HG02884 (cell line): Measurements from ENCODE around the gene CD79A.
"Not testable (repeated sequence)": the region's sequence is repeated elsewhere in the genome, so short reads cannot be mapped to it uniquely, and the experiment has no call there.

ENCODE experiments used
- ATAC-seq: cut with Tn5 transposase; IDR thresholded peaks from one replicate; pipeline ENCODE4 v1.9.1; 2021; ENCODE audit warnings: mild to moderate bottlenecking, moderate library complexity; ENCODE audit not compliant: unreplicated experiment

Gene CD79A

DNA sequence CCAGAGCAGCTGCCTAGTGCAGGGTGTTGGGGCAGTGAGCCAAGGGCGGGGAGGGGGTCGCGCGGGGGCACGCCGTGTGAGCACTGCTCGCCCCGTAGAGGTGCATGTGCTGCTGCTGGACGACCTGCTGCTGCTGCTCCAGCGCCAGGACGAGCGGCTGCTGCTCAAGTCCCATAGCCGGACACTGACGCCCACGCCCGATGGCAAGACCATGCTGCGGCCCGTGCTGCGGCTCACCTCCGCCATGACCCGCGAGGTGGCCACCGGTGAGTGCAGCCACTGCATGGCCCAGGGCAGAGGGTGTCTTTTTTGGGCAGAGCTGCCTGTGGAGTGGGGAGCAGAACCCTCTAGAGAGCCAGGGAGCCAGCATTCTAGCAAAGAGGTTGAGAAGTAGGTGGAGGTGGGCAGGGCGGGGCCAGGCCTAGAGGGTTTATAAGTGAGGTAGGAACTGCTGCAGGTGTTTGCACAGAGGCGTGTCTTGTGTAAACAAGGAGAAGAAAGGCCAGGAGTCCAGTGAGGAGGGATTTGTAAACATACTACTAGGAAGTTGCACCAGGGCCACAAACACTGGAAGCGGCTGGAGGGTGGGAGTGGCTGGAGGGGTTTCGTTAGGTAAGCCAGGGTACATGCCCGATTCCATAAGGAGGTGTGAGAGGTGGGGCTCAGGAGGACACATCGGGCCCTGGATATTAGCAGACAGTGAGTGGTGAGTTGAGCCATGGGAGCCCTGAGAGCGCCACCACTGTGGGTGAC, 27.2 kb downstream of the CD79A start:
- ATAC-seq = no peak

DNA sequence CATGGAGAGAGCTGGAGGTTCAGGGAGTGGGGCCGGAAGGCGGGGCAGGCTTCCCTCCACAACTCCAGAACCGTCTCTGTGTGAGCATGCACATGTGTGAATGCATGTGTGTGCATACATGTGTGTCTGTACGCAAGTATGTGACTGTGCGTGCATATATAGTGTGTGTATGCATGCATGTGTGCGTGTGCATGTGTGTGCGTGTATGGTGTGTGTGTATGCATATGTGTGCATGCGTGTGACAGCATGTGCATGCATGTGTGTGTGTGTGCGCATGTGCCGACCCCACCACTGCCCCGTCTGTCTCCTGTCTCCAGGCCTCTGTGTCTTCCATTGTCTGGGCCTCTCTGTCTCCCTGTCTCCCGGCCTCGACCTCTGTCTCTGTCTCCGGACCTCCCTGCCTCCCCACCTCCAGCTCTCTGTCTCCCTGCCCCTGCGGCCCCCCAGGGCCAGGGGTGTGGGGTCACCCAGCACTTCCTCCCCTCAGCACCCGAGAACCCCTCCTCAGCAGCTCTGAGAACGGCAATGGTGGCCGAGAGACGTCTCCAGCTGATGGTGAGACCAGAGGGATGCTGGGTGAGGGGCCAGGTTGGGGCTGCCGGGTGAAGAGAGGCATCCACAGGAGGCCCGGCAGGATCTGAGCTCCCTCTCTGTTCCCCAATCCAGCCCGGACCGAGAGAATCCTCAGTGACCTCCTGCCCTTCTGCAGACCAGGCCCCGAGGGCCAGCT, 28.4 kb downstream of the CD79A start:
- ATAC-seq = no peak

DNA sequence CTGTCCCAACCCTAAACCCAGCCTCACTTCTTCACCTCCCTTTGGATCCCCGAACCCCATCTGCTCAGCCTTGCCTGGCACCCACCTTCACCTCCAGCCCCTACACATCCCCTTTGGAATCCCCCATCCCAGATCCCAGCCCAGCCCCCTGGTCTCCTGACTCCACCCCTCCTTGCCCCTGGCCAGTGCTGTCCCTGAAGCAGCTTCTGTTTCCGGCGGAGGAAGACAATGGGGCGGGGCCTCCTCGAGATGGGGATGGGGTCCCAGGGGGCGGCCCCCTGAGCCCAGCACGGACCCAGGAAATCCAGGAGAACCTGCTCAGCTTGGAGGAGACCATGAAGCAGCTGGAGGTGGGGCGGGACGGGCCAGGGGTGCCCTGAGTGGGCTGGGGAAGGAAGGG, 29.2 kb downstream of the CD79A start:
- no peak for ATAC-seq

DNA sequence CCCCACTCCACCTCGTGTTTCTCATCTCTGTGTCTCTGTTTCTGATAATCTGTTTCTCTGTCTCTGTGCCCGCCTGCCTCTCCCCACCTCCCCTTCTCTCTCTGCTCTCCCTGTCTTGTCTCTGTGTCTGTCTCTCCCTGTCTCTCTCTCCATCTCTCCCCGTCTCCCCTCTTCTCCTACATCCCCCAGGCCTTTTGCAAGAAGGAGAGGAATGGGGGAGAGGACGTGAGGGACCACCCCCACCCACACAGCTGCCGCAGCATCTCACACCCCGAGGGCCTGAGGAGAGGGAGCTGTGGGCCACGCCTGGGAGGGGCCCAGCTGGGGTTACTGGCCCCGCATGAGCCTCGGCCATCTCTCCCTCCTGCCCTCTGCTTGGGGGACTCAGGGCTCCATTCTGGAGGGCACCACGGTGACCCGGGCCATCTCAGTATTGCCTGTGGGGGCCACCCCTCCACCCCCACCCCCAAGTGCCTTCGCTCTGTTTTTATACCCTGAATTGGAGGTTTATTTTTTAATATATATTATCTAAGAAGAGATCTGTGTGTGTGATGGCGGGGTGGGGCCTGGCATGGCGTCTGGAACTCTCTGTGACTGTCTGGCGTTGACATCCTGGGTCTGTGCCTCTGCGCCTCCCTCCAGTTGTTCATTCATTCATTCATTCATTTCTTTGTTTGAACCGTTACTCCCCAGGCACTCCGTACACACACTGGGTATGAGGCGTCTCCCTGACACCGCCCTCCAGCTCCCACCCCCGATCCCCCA, 30.0 kb downstream of the CD79A start:
- ATAC-seq = no peak

DNA sequence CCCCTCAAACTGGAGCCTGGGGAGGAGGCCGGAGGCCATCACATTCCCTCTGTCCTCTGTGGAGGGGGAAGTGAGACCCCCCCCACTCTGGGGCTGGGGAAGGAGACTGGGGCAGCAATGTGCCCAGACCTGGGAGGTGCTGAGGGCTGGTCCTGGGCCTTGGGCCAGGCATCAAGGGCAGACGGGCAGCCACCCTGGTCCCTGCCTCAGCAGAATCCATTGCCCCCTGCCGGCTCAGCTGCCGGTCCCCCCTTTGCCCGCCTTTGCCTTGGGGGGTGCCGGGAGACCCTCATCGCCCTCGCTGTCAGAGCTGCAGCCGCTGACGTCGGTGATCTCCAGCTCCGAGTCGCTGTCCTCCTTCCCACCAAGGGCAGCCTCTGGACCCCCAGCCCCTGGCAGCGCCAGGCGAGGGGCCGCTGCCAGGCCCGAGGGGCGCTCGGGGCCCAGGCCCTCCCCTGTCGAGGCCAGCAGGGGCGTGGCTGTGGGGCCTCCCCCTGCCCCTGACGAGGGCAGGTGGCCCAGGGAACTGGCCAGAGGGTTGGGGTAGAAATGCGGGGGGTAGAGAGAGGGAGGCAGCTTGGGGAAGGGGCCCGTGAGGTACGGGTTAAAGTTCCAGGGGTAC, 31.0 kb downstream of the CD79A start:
- no peak for ATAC-seq

DNA sequence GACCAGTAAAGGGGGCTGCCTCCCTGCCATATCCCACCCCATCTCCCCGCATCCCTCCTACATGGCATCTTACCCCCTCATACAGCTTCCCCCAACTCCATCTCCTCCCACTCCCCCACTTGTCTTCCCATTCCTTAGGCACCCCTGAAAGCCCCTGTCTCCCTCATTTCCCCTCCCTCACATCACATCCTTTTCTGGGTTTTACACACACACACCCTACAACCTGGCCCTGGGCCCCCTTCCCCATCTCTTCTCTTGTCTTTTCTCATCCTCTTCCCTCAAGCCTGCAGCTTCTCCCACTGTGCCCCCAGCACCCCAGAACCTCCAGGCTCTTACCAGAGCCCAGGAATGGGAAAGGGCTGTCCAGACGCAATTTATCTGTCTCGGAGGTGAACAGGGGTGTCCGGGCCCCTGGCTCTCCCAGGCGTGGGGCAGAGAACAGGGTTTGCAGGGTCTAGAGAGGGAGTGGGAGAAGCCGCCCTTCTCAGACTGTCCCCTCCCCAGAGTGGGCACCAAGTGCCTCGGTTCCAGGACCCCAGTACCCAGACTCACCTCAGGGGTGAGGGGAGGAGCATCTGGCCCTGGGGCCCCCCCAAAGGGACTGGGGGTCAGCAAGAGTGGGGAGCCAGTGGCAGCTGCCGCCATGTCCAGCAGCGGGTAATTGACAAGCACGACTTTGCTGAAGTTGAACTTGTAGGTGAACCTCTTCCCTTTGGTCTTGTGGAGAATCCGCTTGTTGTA, 31.8 kb downstream of the CD79A start:
- no peak for ATAC-seq

DNA sequence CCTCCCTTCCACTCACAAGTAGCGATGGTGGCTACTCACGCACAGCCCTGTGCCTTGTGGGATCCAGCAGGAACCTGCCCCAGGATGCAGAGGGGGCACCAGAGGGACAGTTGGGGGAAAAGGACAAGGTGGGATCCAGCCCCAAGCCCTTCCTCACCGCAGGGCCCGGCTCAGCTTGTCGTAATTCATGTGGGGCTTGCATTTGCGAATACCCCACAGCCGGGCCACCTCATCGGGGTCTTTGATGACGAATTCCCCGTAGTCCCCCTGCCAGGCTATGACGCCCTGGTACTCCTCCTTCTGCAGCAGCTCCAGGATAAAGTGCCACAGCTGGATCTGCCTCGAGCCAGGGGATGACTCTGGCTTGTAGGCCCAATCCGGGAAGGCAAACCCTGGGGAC, 32.6 kb downstream of the CD79A start:
- no peak for ATAC-seq

DNA sequence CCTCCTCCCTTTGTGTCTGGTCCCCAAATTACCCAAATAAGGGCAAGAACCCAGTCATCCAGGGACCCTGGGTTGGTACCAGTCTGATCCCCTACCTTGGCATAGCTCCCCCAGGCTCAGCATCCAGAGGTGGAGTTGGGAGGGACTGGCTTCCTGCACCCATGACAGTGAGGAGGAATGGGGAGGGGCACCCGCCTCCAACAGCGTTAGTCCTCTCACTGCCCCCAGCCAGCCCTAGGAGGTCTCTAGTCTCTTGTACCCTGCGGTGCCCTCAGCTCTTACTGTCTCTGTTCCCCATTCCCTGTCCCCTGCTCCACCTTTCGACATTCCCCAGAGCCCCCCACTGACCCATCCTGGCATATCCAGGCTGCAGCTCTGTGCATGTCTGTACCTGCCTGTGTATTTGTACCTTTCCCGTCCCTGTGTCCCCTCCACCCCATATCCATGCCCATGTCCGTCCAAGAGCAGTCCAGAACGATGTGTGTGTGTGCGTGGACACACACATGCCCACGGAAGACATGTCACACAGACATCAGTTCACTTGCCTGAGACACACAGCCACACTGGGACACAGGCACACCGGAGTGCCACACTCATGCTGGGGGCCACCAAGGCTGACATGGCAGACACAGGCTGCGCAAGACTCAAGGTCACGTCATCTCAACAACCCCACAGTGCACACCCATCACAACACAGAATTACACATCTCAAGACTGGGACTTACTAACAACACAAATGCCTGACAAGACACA, 33.3 kb downstream of the CD79A start:
- no peak for ATAC-seq

DNA sequence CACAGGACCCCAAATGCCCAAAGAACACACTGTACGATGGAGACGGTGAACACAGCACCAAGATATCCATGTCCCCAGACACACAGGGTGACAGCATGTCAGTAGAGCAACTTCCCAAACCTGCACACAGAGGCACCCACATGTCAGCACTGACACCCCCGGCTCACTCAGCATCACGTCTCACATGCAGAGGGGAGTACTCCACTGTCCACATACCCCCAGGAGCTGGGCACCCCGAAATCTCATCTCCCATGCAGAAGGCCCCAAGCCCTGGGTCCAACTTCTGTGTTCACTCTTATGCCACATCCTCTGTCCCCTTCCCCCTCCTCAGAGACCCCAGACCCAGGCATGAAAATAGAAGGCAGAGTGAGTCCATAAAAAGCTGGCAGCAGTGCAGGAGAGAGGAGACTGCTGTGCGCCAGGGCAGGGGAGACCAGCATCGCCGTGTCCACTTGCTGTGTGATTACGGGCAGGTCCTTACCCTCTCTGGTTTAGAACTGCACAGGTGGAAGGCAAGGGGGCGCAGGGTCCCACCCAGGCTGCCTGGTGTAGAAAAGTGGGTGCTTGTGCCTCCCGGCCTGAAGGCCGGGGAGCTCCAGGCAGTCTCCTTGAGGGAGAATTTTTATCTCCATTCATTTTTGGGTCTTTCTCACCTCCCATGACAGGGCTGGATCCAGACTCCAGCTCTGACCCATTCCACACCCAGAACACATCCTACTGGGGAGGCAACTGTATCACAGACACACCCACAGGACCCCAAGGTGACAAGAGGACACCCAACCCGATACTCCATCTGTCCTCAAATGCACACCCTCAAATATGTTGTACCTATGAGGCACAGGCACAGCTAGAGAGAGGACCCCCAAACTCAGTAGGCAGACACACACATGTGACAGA, 34.2 kb downstream of the CD79A start:
- ATAC-seq = no peak

DNA sequence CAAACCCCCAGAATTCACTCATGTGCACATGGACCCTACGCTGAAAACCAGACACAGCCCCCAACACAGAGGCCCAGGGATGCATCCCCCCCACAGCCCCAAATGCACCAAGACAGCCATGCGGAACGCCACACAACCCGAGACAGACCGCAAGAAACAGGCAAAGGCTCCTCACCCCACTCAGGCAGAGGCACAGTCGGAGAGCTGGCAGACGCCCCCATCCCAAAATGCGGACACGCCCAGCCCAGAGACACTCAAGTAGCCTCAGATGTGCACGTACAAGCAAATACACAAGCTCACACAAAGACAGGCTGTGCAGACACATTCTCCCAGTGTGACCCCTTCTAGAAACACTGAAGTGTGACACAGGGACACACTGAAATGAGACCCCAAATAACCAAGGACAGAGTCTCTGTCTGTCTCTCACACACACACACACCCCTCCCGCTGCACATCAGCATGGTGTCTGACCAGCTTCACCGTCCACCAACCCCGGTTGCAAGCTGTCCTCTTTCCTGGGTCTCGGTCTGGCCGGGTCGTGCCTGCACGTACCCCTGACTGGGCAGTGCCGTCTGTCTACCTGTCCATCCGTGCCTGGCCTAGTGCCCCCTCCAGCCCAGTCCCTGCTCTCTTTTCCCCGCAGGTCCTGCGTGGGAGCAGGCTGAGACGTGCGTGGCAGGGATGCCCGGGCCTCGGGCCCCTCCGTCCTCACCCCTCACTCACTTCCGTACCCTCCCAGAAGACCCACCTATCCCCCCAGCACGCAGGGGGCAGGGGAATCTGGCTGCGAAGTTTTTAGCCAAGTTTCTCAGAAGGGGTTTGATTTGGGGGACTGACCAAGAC, 35.0 kb downstream of the CD79A start:
- ATAC-seq = no peak

DNA sequence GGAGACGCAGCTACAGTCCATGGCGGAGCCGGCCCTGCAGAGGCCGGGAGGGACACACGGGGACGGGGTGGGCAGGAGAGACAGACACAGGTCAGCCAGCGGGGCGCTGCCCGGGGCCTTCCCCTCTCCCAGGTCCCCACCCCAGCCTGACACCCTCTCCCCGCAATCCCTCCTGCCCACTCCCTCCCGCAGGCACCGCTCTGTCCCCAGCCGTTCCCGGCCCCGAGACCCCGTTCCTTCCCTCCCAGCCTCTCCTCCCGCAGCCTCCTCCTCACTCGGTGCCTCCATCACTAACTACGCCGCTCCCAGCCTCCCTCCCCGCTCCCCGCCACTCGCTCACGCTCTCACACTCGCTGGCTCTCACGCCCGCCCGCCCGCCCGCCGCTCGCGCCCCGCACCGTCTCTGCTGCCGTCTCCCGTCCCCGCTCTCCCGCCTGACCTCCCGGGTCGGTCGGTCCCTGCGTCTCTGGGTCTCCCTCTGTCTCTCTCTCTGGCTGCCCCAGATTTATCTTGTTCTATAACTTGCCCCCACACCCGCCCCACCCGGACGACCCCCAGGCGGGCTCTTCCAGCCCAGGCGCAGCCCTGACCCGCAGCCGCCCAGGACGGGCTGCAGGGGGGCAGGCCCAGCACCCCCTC, 35.9 kb downstream of the CD79A start:
- no peak for ATAC-seq

DNA sequence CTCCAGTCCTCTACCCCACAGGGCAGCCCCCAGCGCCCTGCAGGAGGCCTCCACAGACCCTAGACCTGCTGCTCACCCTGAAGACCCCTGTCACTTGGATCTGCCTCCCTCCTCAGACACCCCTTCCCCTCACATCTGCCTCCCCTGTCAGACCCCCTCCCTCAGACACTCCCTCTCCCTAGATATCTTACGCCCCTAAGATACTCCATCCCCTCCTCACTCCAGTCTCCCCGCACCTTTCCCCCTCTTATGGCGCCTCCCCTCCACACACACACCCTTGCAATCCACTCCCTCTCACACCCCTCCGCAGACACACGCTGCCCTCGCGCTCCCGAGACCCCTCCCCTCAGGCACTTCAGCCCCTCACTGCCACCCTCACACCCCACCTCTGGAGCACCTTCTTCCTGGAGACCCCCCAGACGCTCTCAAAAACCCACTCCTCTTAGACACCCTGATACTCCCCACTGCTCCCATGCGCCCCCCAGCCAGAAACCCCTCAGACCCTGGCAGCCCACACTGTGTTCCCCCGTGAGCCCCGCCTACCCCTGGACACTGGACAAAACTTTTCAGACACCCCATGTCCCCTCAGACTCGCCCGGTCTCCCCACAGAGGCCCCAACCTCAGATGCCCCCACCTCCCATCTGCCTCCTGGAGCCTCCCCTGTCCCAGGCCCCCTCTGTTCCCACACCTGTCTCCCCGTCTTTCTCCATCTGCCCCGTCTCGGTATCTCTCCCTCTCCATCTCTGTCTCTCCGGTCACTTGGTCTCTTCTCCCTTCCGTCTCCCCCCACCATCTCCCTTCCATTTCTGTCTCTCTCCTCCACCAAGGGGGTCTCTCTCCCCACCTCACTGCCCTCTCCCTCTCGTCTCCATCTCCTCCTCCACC, 36.7 kb downstream of the CD79A start:
- no peak for ATAC-seq

DNA sequence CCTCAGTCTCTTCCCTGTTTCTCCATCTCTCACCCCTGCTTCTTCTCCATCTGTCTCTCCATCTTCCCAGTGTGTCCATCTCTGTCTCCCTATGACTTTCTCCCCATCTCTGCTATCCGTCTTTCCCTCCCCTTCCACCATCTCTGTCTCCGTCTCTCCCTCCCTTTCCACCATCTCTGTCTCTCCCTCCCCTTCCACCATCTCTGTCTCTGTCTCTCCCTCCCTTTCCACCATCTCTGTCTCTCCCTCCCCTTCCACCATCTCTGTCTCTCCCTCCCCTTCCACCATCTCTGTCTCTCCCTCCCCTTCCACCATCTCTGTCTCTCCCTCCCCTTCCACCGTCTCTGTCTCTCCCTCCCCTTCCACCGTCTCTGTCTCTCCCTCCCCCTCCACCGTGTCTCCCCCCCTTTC, 37.4 kb downstream of the CD79A start:
- not testable (repeated sequence) for ATAC-seq

DNA sequence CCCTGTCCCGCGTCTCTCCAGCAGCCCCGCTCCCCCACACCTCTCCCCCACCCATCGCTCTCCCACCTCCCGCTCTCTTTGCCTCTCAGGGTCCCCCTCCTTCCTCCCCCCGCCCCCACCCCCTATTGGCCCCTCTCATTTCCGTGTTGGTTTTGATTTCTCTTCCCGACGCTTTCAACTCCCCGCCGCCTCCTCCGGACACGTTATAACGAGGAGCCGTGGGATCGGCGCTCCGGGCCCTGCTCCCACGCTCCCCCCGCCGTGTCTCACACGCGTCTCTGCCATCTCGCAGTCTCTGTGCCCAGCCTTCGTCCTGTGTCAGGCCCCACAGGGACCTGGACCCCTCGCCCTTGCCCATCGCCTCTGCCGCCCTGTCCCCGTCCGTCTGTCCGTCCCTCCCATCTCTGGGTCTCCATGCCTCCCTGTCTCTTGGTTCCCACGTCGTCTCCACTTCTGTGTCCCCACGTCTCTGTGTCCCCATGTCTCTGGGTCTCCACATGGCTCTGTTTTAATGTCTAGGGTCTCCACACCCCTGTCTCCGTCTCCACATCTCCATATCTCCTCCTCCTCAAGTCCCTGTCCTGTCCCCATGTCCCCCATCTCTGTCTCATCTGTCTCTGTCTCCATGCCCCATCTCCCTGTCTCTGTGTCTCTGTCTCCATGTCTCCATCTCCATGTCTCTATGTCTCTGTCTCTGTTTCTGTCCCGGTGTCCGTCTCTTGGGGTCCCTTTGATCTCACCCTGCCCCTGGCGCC, 38.1 kb downstream of the CD79A start:
- ATAC-seq = no peak

DNA sequence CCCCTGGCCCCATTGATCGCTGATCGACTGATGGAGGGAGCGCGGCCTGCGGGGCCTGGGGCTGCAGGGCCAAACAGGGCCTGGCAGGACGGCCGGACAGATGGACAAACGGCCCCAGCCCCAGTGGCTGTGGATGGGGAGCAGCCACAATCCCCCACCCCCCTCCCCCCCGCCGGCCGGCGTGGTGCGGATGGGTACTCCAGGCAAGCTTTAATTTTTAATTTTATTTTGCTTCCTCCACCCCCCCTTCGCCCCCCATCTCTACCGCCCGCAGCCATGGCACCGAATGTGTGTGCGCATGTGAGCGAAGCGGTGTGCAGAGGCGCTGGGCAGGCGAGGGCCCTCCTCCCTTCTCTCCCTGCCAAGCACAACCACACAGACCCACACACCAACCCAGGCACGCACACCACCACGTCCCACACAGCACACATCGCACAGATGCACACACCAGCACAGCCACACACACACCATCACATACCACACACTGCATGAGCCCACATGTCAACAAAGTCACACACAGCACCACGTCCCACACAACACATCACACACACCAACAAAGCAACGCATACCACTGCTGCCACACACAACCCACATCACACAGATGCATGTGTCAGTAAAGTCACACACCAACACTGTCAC, 38.8 kb downstream of the CD79A start:
- ATAC-seq = no peak
